GM13977 (cell line): ENCODE data around the gene CLBA1.
"Not testable (repeated sequence)": the region's sequence is repeated elsewhere in the genome, so short reads cannot be mapped to it uniquely, and the experiment has no call there.

ENCODE experiments used
- DNase-seq: peaks from one replicate; pipeline ENCODE4 v3.0.0; 2012; ENCODE audit warnings: low spot score
- CTCF ChIP-seq: IDR thresholded peaks from 2 replicates; pipeline ENCODE4 v1.5.1; 2012; ENCODE audit warnings: mild to moderate bottlenecking, control low read depth; ENCODE audit not compliant: insufficient read depth; ENCODE audit errors: extremely low read depth, missing control alignments
- in situ Hi-C: fragments of 300-500 bp; cut with MboI; formaldehyde crosslinking; loops from one replicate; pipeline ENCODE4 v1.12.0; 2022; ENCODE audit warnings: low sequenced_read_pairs, low pct_unique_long_range_greater_than_20kb, mixed read lengths, inconsistent platforms; ENCODE audit not compliant: unreplicated experiment

The CLBA1 gene

DNA sequence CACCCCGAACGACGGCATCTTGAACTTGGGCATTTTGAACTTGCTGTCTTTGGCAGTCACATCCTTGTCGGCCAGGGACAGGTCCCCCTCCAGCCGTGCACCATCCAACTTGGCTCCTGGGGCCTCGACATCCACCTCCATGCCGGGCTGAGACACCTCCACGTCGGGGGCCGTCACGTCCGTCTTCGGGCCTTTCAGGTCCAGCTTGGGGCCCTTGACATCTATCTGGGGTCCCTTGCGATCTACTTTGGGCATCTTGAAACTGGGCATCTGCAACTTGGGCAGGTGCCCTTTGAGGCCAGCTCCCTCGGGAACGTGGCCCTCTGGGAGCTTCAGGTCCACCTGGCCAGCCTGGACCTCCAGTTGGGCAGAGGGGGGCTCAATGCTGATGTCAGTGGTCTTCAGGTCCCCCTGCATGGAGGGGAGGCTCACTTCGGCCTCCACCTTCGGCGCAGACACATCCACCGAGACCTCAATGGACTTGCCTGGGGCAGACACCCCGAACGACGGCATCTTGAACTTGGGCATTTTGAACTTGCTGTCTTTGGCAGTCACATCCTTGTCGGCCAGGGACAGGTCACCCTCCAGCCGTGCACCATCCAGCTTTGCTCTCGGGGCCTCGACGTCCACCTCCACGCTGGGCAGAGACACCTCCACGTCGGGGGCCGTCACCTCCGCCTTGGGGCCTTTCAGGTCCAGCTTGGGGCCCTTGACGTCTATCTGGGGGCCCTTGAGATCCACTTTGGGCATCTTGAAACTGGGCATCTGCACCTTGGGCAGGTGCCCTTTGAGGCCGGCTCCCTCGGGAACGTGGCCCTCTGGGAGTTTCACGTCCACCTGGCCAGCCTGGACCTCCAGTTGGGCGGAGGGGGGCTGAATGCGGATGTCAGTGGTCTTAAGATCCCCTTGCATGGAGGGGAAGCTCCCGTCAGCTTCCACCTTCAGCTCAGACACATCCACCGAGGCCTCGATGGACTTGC, 39.3 kb upstream of the CLBA1 start:
- DNase-seq, in situ Hi-C loops: not testable (repeated sequence)

- DNase-seq, in situ Hi-C loops: not testable (repeated sequence)
Observed at GRCh38 chr14:104947201-104947600, 38.4 kb upstream of the CLBA1 start.

DNA sequence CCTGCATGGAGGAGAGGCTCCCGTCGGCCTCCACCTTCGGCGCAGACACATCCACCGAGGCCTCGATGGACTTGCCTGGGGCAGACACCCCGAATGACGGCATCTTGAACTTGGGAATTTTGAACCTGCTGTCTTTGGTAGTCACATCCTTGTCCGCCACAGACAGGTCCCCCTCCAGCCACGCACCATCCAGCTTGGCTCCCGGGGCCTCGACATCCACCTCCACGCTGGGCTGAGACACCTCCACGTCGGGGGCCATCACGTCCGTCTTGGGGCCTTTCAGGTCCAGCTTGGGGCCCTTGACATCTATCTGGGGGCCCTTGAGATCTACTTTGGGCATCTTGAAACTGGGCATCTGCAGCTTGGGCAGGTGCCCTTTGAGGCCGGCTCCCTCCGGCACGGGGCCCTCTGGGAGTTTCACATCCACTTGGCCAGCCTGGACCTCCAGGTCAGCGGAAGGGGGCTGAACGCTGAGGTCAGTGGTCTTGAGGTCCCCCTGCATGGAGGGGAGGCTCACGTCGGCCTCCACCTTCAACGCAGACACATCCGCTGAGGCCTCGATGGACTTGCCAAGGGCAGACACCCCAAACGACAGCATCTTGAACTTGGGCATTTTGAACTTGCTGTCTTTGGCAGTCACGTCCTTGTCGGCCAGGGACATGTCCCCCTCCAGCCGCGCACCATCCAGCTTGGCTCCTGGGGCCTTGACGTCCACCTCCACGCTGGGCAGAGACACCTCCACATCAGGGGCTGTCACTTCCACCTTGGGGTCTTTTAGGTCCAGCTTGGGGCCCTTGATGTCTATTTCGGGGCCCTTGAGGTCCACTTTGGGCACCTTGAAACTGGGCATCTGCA, 37.5 kb upstream of the CLBA1 start:
- in situ Hi-C loops, DNase-seq: not testable (repeated sequence)

- DNase-seq: no peak
- in situ Hi-C loops: no loop called here
- TF ChIP-seq CTCF: no peak
Observed at GRCh38 chr14:104948736-104949031, 36.9 kb upstream of the CLBA1 start.

DNA sequence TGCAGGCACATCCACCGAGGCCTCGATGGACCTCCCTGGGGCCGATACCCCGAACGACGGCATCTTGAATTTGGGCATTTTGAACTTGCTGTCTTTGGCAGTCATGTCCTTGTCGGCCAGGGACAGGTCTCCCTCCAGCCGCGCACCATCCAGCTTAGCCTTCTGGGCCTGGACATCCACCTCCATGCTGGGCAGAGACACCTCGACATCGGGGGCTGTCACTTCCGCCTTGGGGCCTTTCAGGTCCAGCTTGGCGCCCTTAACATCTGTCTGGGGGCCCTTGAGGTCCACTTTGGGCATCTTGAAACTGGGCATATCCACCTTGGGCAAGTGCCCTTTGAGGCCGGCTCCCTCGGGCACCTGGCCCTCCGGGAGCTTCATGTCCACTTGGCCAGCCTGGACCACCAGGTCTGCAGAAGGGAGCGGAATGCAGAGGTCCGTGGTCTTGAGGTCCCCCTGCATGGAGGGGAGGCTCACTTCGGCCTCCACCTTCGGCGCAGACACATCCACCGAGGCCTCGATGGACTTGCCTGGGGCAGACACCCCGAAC, 36.1 kb upstream of the CLBA1 start:
- DNase-seq, in situ Hi-C loops: not testable (repeated sequence)

- no peak for DNase-seq
- in situ Hi-C loops: no loop called here
- no peak for TF ChIP-seq CTCF
Observed at GRCh38 chr14:104950021-104950420, 35.6 kb upstream of the CLBA1 start.

DNA sequence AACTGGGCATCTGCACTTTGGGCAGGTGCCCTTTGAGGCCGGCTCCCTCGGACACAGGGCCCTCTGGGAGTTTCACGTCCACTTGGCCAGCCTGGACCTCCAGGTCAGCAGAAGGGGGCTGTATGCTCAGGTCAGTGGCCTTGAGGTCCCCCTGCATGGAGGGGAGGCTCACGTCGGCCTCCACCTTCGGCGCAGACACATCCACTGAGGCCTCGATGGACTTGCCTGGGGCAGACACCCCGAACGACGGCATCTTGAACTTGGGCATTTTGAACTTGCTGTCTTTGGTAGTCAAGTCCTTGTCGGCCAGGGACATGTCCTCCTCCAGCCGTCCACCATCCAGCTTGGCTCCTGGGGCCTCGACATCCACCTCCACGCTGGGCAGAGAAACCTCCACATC, 34.9 kb upstream of the CLBA1 start:
- DNase-seq, in situ Hi-C loops: not testable (repeated sequence)

DNA sequence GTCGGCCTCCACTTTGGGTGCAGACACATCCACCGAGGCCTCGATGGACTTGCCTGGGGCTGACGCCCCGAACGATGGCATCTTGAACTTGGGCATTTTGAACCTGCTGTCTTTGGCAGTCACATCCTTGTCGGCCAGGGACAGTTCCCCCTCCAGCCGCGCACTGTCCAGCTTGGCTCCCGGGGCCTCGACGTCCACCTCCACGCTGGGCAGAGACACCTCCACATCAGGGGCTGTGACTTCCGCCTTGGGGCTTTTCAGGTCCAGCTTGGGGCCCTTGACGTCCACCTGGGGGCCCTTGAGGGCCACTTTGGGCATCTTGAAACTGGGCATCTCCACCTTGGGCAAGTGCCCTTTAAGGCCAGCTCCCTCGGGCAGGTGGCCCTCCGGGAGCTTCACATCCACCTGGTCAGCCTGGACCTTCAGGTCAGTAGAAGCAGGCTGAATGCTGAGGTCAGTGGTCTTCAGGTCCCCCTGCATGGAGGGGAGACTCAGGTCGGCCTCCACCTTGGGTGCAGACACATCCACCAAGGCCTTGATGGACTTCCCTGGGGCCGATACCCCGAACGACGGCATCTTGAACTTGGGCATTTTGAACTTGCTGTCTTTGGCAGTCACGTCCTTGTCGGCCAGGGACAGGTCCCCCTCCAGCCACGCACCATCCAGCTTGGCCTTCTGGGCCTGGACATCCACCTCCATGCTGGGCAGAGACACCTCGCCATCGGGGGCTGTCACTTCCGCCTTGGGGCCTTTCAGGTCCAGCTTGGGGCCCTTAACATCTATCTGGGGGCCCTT, 33.5 kb upstream of the CLBA1 start:
- DNase-seq, in situ Hi-C loops: not testable (repeated sequence)

DNA sequence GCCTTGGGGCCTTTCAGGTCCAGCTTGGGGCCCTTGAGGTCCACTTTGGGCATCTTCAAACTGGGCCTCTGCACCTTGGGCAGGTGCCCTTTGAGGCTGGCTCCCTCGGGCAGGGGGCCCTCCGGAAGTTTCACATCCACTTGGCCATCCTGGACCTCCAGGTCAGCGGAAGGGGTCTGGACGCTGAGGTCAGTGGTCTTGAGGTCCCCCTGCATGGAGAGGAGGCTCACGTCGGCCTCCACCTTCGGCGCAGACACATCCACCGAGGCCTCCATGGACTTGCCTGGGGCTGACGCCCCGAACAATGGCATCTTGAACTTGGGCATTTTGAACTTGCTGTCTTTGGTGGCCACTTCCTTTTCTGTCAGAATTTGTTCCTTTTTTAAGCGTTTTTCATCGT, 32.5 kb upstream of the CLBA1 start:
- no peak for TF ChIP-seq CTCF
- DNase-seq: no peak
- in situ Hi-C loops: no loop called here
